Activated CD8-positive, alpha-beta memory T cell treated with anti-CD3 and anti-CD28 coated beads, Interleukin-2, amount 50 U/mL, for 1 hour (primary cell): ENCODE data around the gene TTC27.
"Not testable (repeated sequence)": the region's sequence is repeated elsewhere in the genome, so short reads cannot be mapped to it uniquely, and the experiment has no call there.

Experiments
- DNase-seq: peaks from one replicate; pipeline ENCODE4 v3.0.0-alpha.2; 2020; ENCODE audit errors: extremely low read depth

TTC27 gene

DNA sequence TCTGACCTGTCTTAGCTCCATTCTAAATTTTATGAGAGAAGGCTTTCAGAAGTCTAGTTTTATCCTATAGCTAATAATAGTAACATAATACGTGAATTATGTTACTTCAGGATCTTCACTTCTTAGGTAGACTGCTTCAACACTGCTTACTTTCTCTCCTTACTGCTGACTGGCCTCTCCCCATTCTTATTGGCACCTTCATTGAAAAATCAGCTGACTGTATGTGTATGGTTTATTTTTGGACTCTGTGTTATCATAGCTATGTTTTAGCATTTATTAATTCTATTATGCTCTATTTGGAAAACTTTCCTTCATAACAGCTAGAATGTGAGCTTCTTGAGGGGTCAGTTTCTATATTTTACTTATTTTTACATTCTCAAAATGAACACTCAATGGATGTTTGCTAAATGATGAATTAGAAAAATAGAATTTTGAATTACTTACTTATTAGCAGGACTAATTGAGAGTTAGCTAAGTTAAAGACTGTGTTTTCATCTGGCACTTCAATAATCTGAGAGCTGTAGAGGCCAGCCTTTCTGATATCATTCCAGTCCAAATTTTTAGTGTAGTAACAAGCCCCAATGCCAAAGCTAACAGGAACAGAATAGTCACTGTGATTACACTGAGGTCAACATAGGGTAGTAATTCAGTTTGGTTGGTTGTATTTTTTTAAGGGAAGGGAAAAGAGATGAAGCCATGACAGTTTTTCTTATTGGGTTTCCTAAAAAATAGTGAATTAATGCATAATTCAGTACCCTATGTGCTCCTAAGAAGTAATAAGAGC is 92.3 kb downstream of the TTC27 start:
- no peak for DNase-seq

DNA sequence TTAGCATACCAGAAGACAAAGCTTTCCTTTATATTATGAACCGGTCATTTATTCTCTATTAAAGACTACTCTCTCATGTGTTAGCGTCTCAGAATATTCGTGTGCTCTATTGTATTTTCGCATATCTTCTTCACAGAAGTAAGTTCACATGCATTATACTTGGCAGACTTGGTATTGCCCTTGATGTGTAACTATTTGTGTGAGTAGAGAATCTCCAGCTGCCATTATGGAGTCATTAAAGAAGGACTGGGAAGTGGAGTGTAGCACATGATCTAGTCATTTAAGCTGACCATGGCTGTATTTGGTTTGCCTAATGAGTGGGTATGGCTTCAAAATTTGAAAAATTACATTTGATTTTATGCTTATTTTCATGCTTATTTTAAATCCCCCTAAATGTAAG is 92.9 kb downstream of the TTC27 start:
- no peak for DNase-seq

DNA sequence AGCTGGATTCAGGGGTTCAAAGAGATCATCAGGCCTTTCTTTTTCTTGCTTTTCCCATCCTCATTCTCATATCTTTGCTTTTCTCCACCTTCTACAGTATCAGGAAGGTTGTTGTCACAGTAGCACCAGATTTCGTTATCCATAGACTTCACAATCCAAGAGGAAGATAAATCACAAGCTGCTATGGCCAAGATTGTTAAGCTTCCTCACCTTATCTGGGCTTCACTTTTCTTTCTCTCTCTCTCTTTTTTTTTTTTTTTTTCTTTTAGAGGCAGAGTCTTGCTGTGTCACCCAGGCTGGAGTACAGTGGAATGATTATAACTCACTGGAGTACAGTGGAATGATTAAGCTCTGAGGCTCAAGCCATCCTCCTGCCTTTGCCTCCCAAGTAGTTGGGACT is 93.5 kb downstream of the TTC27 start:
- DNase-seq, result no peak

DNA sequence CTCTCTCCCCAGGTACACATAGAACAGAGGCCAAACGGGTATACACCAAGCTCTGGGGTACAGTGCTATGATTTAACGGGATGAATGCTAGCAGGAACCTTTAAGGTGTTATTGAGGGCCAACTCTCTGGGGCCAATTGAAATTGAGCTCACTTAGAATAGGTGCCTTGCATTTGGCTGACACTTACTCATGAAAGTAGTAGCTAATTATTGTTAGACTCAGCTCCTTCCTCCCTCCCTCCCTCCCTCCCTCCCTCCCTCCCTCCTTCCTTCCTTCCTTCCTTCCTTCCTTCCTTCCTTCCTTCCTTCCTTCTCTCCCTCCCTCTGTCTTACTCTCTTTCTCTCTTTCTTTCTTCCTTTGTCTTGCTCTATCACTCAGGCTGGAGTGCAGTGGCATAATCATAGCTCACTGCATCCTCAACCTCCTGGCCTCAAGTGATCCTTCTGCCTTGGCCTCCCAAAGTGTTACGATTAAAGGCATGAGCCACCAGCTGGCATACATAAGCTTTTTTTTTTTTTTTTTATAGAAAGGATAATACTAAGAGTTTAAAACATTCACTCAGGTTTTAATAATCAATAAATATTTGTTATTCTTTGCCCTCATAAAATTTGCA is 95.7 kb downstream of the TTC27 start:
- DNase-seq, result no peak

DNA sequence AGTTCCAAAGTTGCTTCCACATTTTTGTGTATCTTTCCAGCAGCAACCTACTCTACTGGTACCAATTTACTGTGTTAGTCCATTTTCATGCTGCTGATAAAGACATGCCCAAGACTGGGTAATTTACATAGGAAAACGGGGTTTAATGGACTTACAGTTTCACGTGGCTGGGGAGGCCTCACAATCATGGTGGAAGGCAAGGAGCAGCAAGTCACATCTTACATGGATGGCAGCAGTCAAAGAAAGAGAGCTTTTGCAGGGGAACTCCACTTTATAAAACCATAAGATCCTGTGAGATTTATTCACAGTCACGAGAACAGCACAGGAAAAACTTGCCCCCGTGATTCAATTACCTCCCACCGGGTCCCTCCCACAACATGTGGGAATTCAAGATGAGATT is 98.8 kb downstream of the TTC27 start:
- not testable (repeated sequence) for DNase-seq

DNA sequence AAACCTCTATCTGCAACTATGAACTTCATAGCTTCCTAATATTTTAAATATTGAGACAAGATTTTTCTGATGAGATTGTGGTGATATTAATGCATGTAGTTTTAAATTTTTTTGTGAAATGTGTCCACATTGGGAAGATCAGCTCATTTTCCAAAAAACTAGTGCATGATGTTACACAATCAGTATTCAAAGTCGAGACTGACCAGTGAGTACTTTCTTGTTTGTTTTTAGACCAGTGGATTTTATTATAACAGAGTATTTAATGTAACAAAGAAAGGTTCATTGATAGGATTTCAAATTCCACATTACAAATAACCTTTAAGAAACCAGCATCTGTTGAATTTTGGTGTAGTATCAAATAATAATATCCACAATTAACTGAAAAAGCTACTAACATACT is 99.3 kb downstream of the TTC27 start:
- DNase-seq, result no peak

DNA sequence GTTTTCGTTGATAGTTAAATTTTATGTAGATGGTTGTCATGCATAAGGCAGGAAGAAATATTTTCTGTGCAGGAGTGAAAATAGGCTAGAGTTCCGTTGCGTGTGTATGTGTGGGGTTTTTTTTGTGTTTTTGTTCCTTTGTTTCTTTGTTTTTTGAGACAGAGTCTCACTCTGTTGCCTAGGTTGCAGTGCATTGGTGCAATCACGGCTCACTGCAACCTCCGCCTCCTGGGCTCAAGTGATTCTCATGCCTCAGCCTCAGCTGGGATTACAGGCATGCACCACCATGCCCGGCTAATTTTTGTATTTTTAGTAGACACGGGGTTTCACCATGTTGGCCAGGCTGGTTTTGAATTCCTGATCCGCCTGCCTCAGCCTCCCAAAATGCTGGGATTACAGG is 103.1 kb downstream of the TTC27 start:
- not testable (repeated sequence) for DNase-seq

DNA sequence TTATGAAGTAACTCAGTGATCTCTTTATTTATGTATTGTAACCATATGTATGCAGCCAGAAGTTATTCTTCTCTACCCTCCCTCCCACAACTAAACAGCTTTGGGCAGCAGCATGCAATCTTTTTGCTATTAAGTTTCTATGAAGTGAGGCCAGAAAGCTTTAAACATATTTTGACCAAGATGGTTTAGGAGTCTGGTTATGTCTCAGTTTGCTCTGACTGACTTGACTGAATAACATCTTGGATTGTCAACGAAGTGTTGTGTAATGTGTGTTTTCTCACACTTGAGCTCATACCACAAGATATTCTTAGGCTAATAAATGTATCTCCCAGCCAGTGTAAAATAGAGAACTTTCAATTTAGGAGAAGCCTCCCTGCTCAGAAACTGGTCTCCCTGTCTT is 104.3 kb downstream of the TTC27 start:
- DNase-seq, result no peak

DNA sequence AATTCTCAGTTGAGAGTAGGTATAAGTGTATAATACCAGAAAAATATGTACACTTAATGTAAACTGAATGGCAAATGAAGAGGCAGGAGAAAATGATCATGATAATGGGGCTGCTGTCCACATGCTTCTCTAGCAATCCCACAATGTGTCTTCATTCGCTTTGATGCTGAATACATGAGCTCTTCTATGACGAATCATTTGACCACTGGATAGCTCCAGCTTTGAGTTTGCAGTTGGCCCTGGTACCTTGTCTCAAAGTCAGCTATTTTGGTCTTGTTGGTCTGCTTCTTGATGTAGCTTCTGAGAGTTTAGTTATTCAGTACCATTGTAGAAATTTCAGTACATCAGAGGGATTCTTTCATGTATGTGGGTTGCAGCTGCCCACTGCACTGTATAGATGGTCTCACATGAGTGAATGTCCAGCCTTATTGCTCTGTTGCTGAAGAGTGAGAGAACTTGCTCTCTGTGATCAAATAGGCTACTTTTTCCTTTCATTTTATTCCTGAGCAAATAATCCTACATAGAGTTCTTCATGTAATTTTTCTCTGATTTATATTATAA is 105.1 kb downstream of the TTC27 start:
- DNase-seq, result no peak

DNA sequence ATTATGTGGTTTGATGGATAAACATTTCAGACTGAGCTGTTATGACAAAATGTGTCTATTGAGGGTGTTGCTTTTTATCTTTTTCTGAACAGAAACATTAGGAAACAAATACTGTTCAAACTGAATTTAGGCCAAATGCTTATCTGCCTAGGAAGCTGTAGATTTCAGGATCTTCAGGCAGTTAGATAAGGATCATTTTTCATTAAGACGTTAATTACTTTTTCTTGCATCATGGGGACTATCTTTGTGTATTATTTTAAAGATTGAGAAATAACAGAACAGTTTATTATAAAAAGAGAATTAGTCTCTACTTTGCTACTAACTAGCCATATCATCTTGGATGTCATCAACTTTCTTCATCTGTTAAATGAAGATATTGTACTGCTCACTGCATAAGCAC is 107.5 kb downstream of the TTC27 start:
- no peak for DNase-seq

DNA sequence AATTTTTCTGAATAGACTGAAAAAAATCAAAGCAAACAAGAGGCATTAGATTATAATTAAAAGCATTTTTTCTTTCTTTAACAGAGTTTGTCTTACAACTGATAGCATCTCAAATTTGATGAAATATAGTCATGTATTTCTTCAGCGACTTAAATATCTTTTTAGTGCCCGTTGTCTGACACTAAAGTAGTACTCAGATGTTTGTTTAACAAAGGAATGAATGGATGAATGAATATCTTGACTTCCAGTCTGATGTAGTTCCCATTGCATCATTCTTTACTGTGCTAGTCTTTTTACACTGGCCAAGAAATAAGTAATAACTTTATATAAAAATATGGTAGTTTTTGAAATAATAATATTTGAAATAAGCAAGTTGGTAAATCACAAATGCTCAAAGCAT is 111.1 kb downstream of the TTC27 start:
- DNase-seq, result no peak

DNA sequence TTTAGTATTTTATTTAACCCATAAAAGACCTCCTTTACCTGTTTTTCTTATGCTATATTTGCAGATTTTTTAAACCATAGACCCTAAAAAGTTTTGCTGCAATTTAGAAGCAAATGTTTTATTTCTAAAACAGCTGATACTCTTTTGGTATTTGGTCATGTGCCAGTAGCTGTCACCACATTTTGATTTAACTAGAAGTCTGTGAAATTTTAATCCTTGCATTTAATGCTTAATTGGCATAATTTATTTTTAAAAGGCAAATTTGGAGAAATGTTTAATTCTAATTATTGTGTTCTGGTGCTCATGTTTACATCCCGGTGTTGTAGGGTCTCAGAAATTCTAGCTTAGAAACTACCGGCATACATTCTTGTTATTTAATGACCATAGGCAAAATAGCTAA is 111.8 kb downstream of the TTC27 start:
- no peak for DNase-seq

DNA sequence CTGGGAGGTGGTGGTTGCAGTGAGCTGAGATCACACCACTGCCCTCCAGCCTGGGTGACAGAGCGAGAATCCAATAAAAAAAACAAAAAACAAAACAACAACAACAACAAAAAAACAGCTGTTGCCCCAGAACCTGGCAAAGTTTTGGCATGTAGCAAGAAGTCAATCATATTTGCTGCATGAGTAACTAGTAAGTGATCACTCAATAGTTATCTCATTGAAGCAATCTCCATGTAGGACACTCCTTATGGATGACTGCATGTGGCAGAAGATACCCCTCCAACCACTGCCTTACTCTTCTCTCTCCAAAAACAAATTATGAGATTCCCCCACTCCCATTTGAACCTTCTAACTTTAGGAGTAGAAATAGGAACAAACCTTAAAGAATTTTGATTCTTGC is 113.7 kb downstream of the TTC27 start:
- DNase-seq, result no peak

DNA sequence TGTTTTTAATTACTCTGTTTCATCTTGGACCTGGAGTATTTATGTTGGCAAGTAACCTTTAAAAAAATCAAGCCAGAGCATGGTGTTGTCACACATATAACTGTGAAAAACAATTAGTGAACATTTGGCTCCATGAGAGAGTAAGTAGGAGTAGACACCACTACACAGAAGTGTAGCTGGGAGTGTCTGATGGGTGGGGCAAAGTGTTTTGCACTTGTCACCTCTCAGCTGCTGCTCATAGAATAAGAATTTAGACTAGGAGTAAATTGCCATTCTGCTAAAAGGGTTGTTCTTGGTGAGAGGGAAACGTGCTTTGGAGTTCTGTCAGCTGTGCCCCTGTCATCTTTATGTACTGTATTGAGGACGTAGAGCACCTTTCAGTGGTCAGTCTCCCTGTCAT is 114.5 kb downstream of the TTC27 start:
- DNase-seq, result no peak

DNA sequence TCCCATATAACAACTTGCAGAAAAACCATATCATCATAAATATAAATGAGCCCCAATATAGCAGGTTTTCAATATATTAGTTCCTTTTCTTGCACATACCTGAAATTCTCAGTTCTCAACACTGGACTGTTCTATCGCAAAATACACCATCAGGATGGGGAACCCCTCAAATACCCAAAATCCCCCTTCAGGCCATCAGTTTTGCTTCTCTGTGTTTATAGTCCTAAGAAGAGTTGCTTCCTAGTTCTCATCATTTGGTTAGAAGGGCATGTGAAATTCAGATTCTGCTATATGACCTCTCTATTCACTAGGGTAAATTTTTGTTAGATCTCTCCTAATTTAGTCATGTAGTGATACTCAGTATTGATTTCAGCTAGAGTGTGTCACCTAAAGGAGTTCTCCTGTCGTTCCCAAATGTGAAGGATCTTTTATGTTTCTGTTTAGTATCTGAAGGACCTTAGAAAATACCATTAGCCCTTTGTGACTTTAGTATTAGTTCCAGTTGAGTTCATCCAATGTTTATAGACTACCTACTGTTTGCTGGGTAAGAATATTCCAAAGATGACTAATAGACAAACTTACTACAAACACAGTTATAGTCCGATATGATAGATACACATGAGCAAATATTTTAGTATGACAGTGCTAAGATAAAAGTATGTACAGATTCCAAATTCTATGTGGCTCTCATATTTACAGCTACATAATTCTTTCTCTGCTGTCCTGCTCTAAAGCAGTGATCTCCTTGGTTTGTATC is 115.8 kb downstream of the TTC27 start:
- no peak for DNase-seq

DNA sequence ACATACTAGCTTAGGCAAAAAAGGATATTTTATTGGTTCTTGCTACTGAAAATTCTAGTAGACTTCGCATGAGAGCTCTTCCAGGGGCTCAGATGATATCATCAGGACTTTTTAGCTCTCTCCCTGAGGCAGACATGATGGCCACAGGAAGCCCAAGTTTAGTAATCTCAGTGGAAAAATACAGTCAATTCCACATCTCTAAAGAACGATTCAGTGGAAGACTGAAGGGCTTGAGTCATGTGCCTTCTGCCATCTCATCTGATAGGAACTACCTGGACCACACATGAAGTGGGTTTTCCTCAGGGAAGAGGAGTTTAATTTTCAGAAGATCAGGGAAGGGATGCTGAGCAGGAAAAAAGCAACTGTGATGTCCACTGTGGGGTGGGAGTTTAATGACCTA is 117.3 kb downstream of the TTC27 start:
- DNase-seq, result no peak

DNA sequence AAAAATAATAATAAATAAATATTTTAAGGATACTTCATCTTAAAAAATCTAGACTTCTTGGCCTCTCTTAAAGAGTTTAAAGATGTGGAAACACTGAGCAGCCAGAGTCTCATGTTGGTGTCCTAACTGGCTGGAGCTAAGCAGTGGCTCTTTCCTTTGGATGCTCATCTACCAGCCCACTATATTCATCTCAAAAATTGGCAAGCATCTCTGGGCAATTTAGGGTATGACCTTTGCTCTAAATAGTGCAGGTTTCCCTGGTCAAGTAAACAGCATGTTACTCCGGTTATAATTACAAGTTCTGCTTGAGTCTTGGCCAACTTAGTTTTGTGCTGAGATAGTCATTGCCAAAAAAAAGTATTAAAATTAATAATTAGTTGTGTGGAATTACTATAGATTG is 117.8 kb downstream of the TTC27 start:
- no peak for DNase-seq

DNA sequence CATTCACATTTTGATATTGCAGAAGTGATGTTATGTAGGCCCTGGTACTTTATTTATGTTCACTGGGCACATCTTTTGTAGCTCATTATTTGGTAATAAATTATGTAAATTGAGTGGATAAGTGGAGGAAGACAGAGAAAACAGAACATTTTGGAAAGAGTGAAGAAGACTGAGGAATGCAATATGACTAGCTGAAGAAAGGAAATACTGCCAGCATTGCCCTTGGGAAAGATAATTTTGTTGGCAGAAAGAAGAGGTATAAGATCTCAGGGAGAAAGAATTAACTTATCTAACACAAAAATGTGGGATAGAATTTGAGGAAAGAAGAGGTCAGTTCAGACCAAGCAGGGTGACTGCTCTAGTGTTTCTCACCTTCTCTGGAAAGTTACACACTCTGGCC is 118.8 kb downstream of the TTC27 start:
- DNase-seq, result no peak

DNA sequence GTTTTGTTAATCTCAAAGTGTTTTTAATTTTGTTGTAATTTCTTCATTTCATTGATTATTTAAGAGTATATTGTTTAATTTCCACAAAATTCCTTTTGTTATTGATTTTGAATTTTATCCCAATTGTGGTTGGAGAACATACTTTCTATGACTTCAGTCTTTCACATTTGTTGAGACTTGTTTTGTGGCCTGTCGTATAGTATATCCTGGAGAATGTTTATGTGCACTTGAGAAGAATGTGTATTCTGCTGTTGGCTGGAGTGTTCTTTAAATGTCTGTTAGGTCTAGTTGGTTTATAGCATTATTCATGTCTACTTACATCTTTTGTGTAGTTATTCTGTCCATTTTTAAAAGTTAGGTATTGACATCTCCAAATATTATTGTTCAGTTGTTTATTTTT is 120.3 kb downstream of the TTC27 start:
- DNase-seq, result no peak

DNA sequence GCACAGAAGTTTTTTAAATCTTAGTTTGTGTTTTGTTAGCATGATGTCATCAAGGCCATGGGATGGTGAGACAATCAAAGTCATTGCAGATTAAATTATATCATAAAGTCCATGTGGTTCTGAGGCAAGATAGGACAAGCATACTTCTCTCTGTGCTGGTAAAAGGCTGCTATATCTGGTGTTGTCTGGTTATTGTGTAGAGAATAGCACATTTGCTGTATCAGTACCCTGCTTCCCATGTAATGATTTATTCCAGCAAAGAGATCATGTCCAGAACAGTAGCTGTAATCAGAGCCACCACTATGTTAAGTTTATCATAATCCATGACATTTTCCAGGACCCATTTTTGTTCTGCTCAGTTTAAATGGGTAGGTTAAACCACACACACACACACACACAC is 123.0 kb downstream of the TTC27 start:
- DNase-seq, result no peak

DNA sequence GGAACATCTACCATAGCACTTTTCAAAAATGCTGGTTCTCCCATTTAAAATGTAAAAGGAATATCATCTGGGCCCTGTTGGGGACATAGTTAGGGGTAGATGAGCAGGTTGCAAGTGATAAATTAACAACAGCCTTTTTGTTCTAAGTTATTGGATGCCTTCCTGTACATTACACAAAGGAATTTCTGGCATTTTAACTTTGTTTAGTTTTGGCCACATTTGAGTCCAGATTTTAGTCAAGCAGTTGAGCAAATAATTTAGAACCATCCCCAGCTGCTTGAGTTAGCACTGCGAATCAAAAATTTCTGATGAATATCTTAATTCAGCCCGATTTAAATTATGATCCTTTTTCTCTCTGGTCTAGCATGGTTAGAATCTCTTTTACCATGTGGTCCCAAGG is 124.4 kb downstream of the TTC27 start:
- no peak for DNase-seq

DNA sequence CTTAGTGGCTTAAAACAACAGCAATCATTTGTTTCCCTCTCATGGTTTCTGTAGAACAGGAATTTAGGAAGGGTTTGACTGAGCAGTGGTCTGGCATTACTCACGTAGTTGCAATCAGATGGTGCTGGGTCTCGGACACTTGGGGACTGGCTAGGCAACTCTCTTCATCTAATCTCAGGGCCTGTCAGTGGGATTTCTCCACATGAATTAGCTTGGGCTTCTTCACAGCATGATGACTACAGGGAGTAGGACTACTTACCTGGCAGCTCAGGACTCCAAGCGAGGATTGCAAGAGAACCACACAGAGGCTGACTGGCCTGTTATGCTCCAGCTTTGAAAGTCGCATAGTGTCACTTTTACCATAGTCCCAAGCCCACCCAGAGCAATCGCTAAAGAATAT is 125.1 kb downstream of the TTC27 start:
- DNase-seq, result no peak

DNA sequence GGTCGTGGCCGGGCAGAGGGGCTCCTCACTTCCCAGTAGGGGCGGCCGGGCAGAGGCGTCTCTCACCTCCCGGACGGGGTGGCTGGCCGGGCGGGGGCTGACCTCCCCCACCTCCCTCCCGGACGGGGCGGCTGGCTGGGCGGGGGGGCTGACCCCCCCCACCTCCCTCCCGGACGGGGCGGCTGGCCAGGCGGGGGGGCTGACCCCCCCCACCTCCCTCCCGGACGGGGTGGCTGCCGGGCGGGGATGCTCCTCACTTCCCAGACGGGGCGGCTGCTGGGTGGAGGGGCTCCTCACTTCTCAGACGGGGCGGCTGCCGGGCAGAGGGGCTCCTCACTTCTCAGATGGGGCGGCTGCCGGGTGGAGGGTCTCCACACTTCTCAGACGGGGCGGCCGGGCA is 126.8 kb downstream of the TTC27 start:
- DNase-seq, result not testable (repeated sequence)
